Activated naive CD4-positive, alpha-beta T cell treated with anti-CD3 and anti-CD28 coated beads, Interleukin-2, amount 50 U/mL, for 72 hours (primary cell): ENCODE data around the gene SSR4. TPM values are rescaled to one million over a fixed set of nuclear protein-coding genes. Genes with fewer than 3 reads are reported as not detected.

Source experiments
- ATAC-seq, 2 donors: fragments of 150-1000 bp; cut with Tn5 transposase; 2 replicates each; pipeline ENCODE4 v1.10.0; 2021; ENCODE audit warnings: mild to moderate bottlenecking in 2 of 2, moderate library complexity in 2 of 2
- DNase-seq, 2 donors: peaks; one replicate each; pipeline ENCODE4 v3.0.0; 2021 to 2022; ENCODE audit warnings: low spot score in 2 of 2
- H3K27ac Mint-ChIP-seq, 2 donors: one replicate each; pipeline ENCODE4 v1.8.0; 2022; ENCODE audit warnings: mild to moderate bottlenecking in 2 of 2, mixed read lengths in 2 of 2
- H3K36me3 Mint-ChIP-seq, 2 donors: one replicate each; pipeline ENCODE4 v1.8.0; 2022; ENCODE audit warnings: mixed read lengths in 2 of 2
- H3K9me3 Mint-ChIP-seq, 2 donors: one replicate each; pipeline ENCODE4 v1.8.0; 2022; ENCODE audit warnings: mixed read lengths in 2 of 2
- total RNA-seq, 2 donors: library from RNA; stranded (reverse); gene quantifications; one replicate each; pipeline ENCODE4 v1.2.3, GENCODE V29; 2022

Gene SSR4
- total RNA-seq, 2 donors from 2014 or later: 142 to 156 TPM

DNA sequence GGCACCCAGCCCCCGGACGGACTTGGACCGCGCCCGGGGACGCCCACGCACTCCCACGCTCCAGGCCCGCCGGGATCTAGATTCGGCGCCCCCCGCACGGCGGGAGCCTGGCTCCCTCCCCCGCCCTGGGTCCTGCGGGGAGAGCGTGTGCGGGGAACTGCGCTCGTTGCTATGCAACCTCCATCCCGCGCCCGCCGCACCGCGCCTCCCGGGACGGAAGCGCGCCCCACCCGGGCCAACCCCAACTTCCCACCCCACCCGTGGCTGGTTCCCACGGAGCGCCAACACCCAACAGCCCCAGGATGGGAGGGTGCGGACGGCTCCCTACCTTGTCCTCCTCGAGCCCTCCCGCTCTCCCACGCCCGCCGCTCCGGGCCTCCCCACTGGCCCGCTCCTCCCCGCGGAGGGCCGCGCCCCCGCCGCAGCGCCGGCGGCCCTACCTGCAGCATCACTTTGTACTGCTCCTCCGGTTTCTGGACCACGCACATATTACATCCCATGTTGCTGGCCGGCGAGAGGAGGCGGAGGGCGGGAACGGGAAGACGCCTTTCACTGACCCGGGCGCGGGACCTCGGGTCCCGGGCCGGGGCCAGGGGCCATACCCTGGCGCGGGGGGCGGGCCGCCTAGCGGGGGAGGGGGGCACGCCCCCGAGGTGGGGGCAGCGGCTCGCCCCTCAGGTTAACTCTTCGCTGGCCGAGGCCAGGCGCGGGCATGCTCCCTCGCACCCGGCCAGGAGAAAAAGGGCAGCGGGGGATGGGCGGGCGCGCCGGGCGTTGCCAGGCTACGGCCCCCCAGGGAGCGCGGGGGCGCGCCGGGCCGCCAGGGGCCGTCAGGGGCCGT lies 35.6 kb downstream of the SSR4 start, which contains the start of gene PDZD4:
PDZD4 (minus strand) TSS at position 746 of the 841 bp plus-strand sequence; CDS start at position 500, 246 bp downstream.
- ATAC-seq: peak; percentile 61 to 64
- H3K27ac Mint-ChIP-seq: no peak within 1 kb of the TSS
- no peak for DNase-seq
- no peaks in the 10 kb centered on the region for H3K36me3 Mint-ChIP-seq
- no peaks in the 10 kb centered on the region for H3K9me3 Mint-ChIP-seq

DNA sequence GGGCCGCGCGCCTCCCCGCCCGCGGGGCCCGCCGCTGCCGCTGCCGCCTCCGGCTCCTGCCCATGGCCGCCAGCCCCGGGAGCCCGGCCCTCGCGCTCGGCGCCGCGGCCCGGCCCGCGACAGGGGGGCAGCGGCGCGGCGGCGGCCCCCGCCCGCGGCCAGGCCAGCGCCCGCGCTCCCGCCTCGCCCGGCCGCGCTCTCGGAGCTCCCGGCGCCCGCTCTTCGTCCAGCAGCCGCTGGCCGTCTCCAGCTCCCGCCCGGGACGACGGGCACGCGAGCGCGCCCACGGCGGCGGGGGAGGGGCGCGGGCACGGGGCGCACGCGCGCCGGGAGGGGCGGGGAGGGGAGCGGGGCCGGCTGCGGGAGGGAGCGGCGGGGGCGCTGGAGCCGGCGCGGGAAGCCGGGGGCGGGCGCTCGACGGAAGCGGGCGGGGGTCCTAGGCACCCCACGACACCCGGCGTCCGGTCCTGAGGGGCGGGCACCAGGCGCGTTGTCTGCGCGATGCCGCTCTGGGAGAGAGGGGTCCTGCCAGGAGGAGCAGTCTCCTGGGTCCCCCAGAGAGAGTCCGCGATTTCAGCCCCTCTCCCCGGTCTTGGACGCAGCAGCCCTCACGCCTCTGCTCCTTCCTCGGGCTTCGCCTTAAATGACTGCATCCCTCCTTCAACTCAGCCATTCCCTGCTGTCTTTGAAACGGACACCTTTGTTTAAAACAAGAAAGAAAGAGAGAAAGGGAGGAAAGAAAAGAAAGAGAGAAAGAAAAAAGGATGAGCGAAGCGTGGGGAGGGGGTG lies 36.4 kb downstream of the SSR4 start:
- H3K36me3 Mint-ChIP-seq: no peaks in the 10 kb centered on the region
- DNase-seq (no peak), ATAC-seq (no peak)
- no peaks in the 10 kb centered on the region for H3K9me3 Mint-ChIP-seq
- no peak overlapping the region for H3K27ac Mint-ChIP-seq

- H3K9me3 Mint-ChIP-seq: no peaks in the 10 kb centered on the region
- H3K27ac Mint-ChIP-seq: no peak overlapping the region
- no peak for DNase-seq
- H3K36me3 Mint-ChIP-seq: no peaks in the 10 kb centered on the region
- ATAC-seq: no peak
Measured at GRCh38 chrX:153831429-153832150, 37.1 kb downstream of the SSR4 start.

GRCh38 chrX:153832728-153833127 lies 38.3 kb downstream of the SSR4 start:
- DNase-seq (no peak), ATAC-seq (no peak)
- no peaks in the 10 kb centered on the region for H3K36me3 Mint-ChIP-seq
- H3K9me3 Mint-ChIP-seq: no peaks in the 10 kb centered on the region
- no peak overlapping the region for H3K27ac Mint-ChIP-seq

DNA sequence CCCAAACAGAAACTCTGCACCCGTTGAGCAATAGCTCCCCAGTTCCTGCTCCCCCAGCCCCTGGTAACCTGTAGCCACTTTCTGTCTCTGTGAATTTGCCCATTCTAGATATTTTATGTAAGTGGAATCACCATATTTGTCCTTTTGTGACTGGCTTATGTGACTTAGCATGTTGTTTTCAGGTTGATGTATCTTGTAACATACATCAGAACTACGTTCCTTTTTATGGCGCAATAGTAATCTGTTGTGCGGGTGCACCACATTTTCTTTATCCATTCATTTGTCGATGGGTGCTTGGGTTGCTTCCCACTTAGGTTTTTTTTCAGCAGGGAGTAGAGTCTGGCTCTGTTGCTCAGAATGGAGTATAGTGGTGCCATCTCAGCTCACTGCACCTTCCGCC lies 42.5 kb downstream of the SSR4 start:
- ATAC-seq (no peak), DNase-seq (no peak)
- Mint-ChIP-seq H3K9me3 (no peaks in the 10 kb centered on the region), H3K36me3 (no peaks in the 10 kb centered on the region), H3K27ac (no peak overlapping the region)

GRCh38 chrX:153844509-153845082 lies 50.1 kb downstream of the SSR4 start:
- ATAC-seq (no peak), DNase-seq (no peak)
- no peak overlapping the region for H3K27ac Mint-ChIP-seq
- H3K9me3 Mint-ChIP-seq: no peaks in the 10 kb centered on the region
- no peaks in the 10 kb centered on the region for H3K36me3 Mint-ChIP-seq

DNA sequence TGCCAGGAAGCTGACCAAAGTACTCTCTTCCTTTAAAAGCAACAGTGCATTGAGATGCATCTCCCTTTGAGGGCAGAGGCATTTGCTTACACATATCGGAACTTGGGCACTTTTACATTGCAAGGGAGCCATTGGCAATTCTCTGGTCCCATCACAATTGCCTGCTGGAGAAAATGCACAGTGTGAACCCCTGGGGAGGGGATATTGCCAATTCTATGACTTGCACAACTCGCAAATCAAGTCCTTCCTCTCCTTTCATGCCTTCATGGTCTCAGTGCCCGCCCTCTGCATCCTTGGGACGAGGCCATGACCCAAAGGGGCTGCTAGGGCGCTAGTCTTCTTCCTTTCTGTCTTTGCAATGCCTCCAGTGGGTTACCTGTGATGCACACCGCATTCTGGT lies 50.7 kb downstream of the SSR4 start:
- H3K27ac Mint-ChIP-seq: no peak overlapping the region
- no peaks in the 10 kb centered on the region for H3K9me3 Mint-ChIP-seq
- ATAC-seq (no peak), DNase-seq (no peak)
- no peaks in the 10 kb centered on the region for H3K36me3 Mint-ChIP-seq

DNA sequence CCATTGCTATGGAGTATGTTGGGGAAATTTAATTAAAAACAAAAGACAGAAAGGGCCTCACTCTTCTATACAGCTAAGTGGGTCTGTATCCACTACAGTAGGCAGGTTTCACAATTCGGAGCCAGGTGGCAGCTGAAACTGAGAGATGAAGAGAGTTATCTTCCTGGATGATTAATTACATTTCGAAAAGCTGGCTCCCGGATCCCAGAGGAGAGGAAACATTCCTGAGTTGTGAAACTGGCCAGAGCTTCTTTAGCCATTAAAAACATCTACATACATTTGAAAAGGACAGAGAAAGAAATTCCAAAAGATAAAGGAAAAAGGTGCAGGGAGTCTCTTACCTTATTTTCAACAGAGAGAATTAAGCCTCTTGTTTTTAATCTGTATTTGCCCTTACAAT lies 51.4 kb downstream of the SSR4 start:
- ATAC-seq (no peak), DNase-seq (no peak)
- no peaks in the 10 kb centered on the region for H3K9me3 Mint-ChIP-seq
- no peaks in the 10 kb centered on the region for H3K36me3 Mint-ChIP-seq
- no peak overlapping the region for H3K27ac Mint-ChIP-seq

Other genes starting within 250 kb of the SSR4 start
- gene CCNQ, start 195.5 kb upstream of the SSR4 start, total RNA-seq: 10 to 100 TPM; 13.0 to 14.0 TPM
- under 1 TPM in 1 of 2 donors, not detected in 1; 0.91 TPM for gene DUSP9, start 147.5 kb upstream of the SSR4 start, total RNA-seq
- 1 to 10 TPM; 1.0 to 2.9 TPM for gene PNCK, start 120.9 kb upstream of the SSR4 start, total RNA-seq
- 1 to 10 TPM in 1 of 2 donors, under 1 TPM in 1; 0.16 to 2.2 TPM for gene SLC6A8, start 106.7 kb upstream of the SSR4 start, total RNA-seq
- 10 to 100 TPM; 67.4 to 92.7 TPM for gene BCAP31, start 70.3 kb upstream of the SSR4 start, total RNA-seq
- gene ABCD1, start 69.8 kb upstream of the SSR4 start, total RNA-seq: 1 to 10 TPM; 5.6 to 6.7 TPM
- 1 to 10 TPM; 1.5 to 3.2 TPM for gene PLXNB3, start 30.4 kb upstream of the SSR4 start, total RNA-seq
- not detected for gene SRPK3, start 13.6 kb upstream of the SSR4 start, total RNA-seq
- gene IDH3G, start 293 bp upstream of the SSR4 start, total RNA-seq: 10 to 100 TPM; 60.8 to 81.7 TPM
- 1 to 10 TPM; 1.2 to 2.5 TPM for gene PDZD4, start 35.9 kb downstream of the SSR4 start, total RNA-seq
- 1 to 10 TPM; 1.1 to 1.8 TPM for gene L1CAM, start 91.5 kb downstream of the SSR4 start, total RNA-seq
- gene AVPR2, start 110.0 kb downstream of the SSR4 start, total RNA-seq: not detected
- gene ARHGAP4, start 131.6 kb downstream of the SSR4 start, total RNA-seq: 100 to 1,000 TPM in 1 of 2 donors, 10 to 100 TPM in 1; 90.0 to 138 TPM
- 100 to 1,000 TPM in 1 of 2 donors, 10 to 100 TPM in 1; 97.9 to 129 TPM for gene NAA10, start 140.4 kb downstream of the SSR4 start, total RNA-seq
- 10 to 100 TPM; 14.8 to 16.1 TPM for gene RENBP, start 150.0 kb downstream of the SSR4 start, total RNA-seq
- 100 to 1,000 TPM in 1 of 2 donors, 10 to 100 TPM in 1; 95.9 to 102 TPM for gene HCFC1, start 177.2 kb downstream of the SSR4 start, total RNA-seq
- 1 to 10 TPM; 5.1 to 6.4 TPM for gene TMEM187, start 178.1 kb downstream of the SSR4 start, total RNA-seq
- gene IRAK1, start 225.2 kb downstream of the SSR4 start, total RNA-seq: 100 to 1,000 TPM; 104 to 123 TPM